SK-N-SH treated with all-trans-retinoic acid at 6 μM for 48 hours (cell line): Measurements from ENCODE around the gene TMEM263.

Experiments
- ATAC-seq: fragments of 200-7000 bp; cut with Tn5 transposase; 3 replicates; pipeline ENCODE4 v1.9.1; 2020; ENCODE audit warnings: mild to moderate bottlenecking, moderate library complexity
- ARNTL ChIP-seq: fragments of 450-650 bp; formaldehyde crosslinking; IDR thresholded peaks from 2 replicates; pipeline ENCODE4 v1.5.0; 2020; ENCODE audit warnings: low read depth, mild to moderate bottlenecking, moderate library complexity, borderline replicate concordance
- BACH2 ChIP-seq: fragments of 250-450 bp; sonication (Bioruptor Pico); IDR thresholded peaks from 2 replicates; pipeline ENCODE4 v1.9.0; 2021; ENCODE audit warnings: mild to moderate bottlenecking, borderline replicate concordance
- CREB5 ChIP-seq: fragments of 250-450 bp; sonication (Bioruptor Pico); IDR thresholded peaks from 2 replicates; pipeline ENCODE4 v1.5.1; 2020; ENCODE audit warnings: low read depth, mild to moderate bottlenecking, moderate library complexity
- CSDC2 ChIP-seq: fragments of 250-450 bp; sonication (Bioruptor Pico); IDR thresholded peaks from 2 replicates; pipeline ENCODE4 v1.5.0; 2020; ENCODE audit warnings: mild to moderate bottlenecking, moderate library complexity
- CSRNP3 ChIP-seq: fragments of 250-450 bp; sonication (Bioruptor Pico); IDR thresholded peaks from 2 replicates; pipeline ENCODE4 v1.5.1; 2021; ENCODE audit warnings: mild to moderate bottlenecking, moderate library complexity
- ESRRG ChIP-seq: fragments of 250-450 bp; sonication (Bioruptor Pico); IDR thresholded peaks from 2 replicates; pipeline ENCODE4 v1.6.1; 2021; ENCODE audit warnings: mild to moderate bottlenecking
- GLIS3 ChIP-seq: fragments of 250-450 bp; sonication (Bioruptor Pico); IDR thresholded peaks from 2 replicates; pipeline ENCODE4 v1.5.0; 2020; ENCODE audit warnings: mild to moderate bottlenecking, moderate library complexity
- ISL1 ChIP-seq: fragments of 250-450 bp; sonication (Bioruptor Pico); IDR thresholded peaks from 2 replicates; pipeline ENCODE4 v2.1.2; 2022; ENCODE audit warnings: mild to moderate bottlenecking, moderate library complexity
- PATZ1 ChIP-seq: fragments of 250-450 bp; sonication (Bioruptor Pico); IDR thresholded peaks from 2 replicates; pipeline ENCODE4 v1.8.0; 2020; ENCODE audit warnings: mild to moderate bottlenecking, moderate library complexity, borderline replicate concordance
- PPARA ChIP-seq: fragments of 250-450 bp; sonication (Bioruptor Pico); IDR thresholded peaks from 2 replicates; pipeline ENCODE4 v1.5.0; 2020; ENCODE audit warnings: mild to moderate bottlenecking, borderline replicate concordance
- RARB ChIP-seq: fragments of 250-450 bp; sonication (Bioruptor Pico); IDR thresholded peaks from 2 replicates; pipeline ENCODE4 v1.8.0; 2021; ENCODE audit warnings: mild to moderate bottlenecking, moderate library complexity
- SNAI2 ChIP-seq: fragments of 250-450 bp; sonication (Bioruptor Pico); IDR thresholded peaks from 2 replicates; pipeline ENCODE4 v1.5.0; 2020; ENCODE audit warnings: mild to moderate bottlenecking, moderate library complexity
- TCF4 ChIP-seq: fragments of 250-450 bp; sonication (Bioruptor Pico); IDR thresholded peaks from 2 replicates; pipeline ENCODE4 v1.8.0; 2021; ENCODE audit warnings: mild to moderate bottlenecking, moderate library complexity, borderline replicate concordance
- TOX ChIP-seq: fragments of 250-450 bp; sonication (Bioruptor Pico); IDR thresholded peaks from 2 replicates; pipeline ENCODE4 v1.8.0; 2021; ENCODE audit warnings: mild to moderate bottlenecking, moderate library complexity, borderline replicate concordance
- TSHZ2 ChIP-seq: fragments of 250-450 bp; sonication (Bioruptor Pico); IDR thresholded peaks from 2 replicates; pipeline ENCODE4 v1.5.0; 2020; ENCODE audit warnings: mild to moderate bottlenecking, moderate library complexity
- ZC3H10 ChIP-seq: fragments of 250-450 bp; sonication (Bioruptor Pico); IDR thresholded peaks from 2 replicates; pipeline ENCODE4 v1.5.1; 2021; ENCODE audit warnings: mild to moderate bottlenecking, moderate library complexity
- ZFP3 ChIP-seq: fragments of 250-450 bp; sonication (Bioruptor Pico); IDR thresholded peaks from 2 replicates; pipeline ENCODE4 v1.5.0; 2020; ENCODE audit warnings: mild to moderate bottlenecking, moderate library complexity
- ZFP30 ChIP-seq: fragments of 450-650 bp; formaldehyde crosslinking; IDR thresholded peaks from 2 replicates; pipeline ENCODE4 v1.5.0; 2022; ENCODE audit warnings: mild to moderate bottlenecking, moderate library complexity
- ZNF565 ChIP-seq: fragments of 450-650 bp; formaldehyde crosslinking; conservative IDR thresholded peaks from 2 replicates; pipeline ENCODE4 v1.5.0; 2020; ENCODE audit warnings: low read depth, mild to moderate bottlenecking, moderate library complexity
- ZNF70 ChIP-seq: fragments of 450-650 bp; formaldehyde crosslinking; IDR thresholded peaks from 2 replicates; pipeline ENCODE4 v1.5.0; 2020; ENCODE audit warnings: mild to moderate bottlenecking, moderate library complexity
- ZNF8 ChIP-seq: fragments of 450-650 bp; formaldehyde crosslinking; IDR thresholded peaks from 2 replicates; pipeline ENCODE4 v1.5.0; 2020; ENCODE audit warnings: mild to moderate bottlenecking, moderate library complexity

The TMEM263 gene

GRCh38 chr12:106914796-106915634 lies 40.7 kb upstream of the TMEM263 start:
- TF ChIP-seq ZNF565 (no peak), PATZ1 (CRISPR knock-in tag) (no peak), SNAI2 (CRISPR knock-in tag) (no peak), TSHZ2 (CRISPR knock-in tag) (no peak), PPARA (CRISPR knock-in tag) (no peak), ZNF8 (CRISPR knock-in tag) (no peak), TOX (CRISPR knock-in tag) (no peak), ZFP30 (CRISPR knock-in tag) (no peak), TCF4 (CRISPR knock-in tag) (no peak), ZFP3 (CRISPR knock-in tag) (no peak), CSRNP3 (CRISPR knock-in tag) (no peak), ZC3H10 (no peak), ISL1 (CRISPR knock-in tag) (no peak), ZNF70 (CRISPR knock-in tag) (no peak), CSDC2 (CRISPR knock-in tag) (no peak), ESRRG (CRISPR knock-in tag) (no peak), BACH2 (no peak), GLIS3 (no peak), ARNTL (CRISPR knock-in tag) (no peak)
- no peak for ATAC-seq

GRCh38 chr12:106915635-106916026 lies 40.1 kb upstream of the TMEM263 start:
- no peak for ATAC-seq
- TF ChIP-seq PATZ1 (CRISPR knock-in tag) = no peak
- no peak for TF ChIP-seq TOX (CRISPR knock-in tag)
- no peak for TF ChIP-seq ZNF565
- TF ChIP-seq ZNF70 (CRISPR knock-in tag) = no peak
- no peak for TF ChIP-seq TCF4 (CRISPR knock-in tag)
- no peak for TF ChIP-seq ESRRG (CRISPR knock-in tag)
- TF ChIP-seq ISL1 (CRISPR knock-in tag) = no peak
- no peak for TF ChIP-seq CREB5 (CRISPR knock-in tag)
- TF ChIP-seq RARB (CRISPR knock-in tag) = no peak
- TF ChIP-seq ZC3H10 = no peak
- no peak for TF ChIP-seq ZNF8 (CRISPR knock-in tag)
- TF ChIP-seq ARNTL (CRISPR knock-in tag) = no peak
- no peak for TF ChIP-seq TSHZ2 (CRISPR knock-in tag)
- TF ChIP-seq ZFP30 (CRISPR knock-in tag) = no peak
- no peak for TF ChIP-seq CSRNP3 (CRISPR knock-in tag)
- no peak for TF ChIP-seq ZFP3 (CRISPR knock-in tag)
- TF ChIP-seq, all 23 proteins: peak for 0
